PC-3 (cell line): ENCODE measurements around the gene DNM3. TPM values are rescaled to one million over a fixed set of nuclear protein-coding genes. Genes with fewer than 3 reads are reported as not detected.

Experiments
- ATAC-seq: fragments of 200-7000 bp; cut with Tn5 transposase; 2 replicates; pipeline ENCODE4 v1.9.1; 2020; ENCODE audit warnings: mild to moderate bottlenecking, moderate library complexity
- BruUV-seq: library from RNA; stranded (reverse); fragments of 400-500 nt; replicated peaks from 2 replicates; lab custom pipeline; 2021; lab: Mats Ljungman, UMichigan
- CTCF ChIA-PET: fragments of 300-600 bp; sonication (Branson Sonifier 250); formaldehyde crosslinking; loops from one replicate; lab custom pipeline; 2022; ENCODE audit warnings: antibody characterized with exemption; lab: Charles Lee
- POLR2A ChIA-PET: fragments of 300-600 bp; sonication (Branson Sonifier 250); formaldehyde crosslinking; loops from one replicate; lab custom pipeline; 2022; ENCODE audit warnings: antibody characterized with exemption; ENCODE audit not compliant: unreplicated experiment; lab: Charles Lee
- DNase-seq: peaks from one replicate; pipeline ENCODE4 v3.0.0-alpha.2; 2015
- H2AFZ ChIP-seq: fragments of 300-600 bp; sonication (generic); 2 replicates; pipeline ENCODE4 v1.6.0; 2016; ENCODE audit warnings: antibody characterized with exemption, low read length
- H3F3A ChIP-seq: fragments of 300-600 bp; sonication (generic); one replicate; pipeline ENCODE4 v1.6.0; 2017; ENCODE audit warnings: antibody characterized with exemption, low read length, control low read depth, mild to moderate bottlenecking; ENCODE audit not compliant: unreplicated experiment
- H3K27ac ChIP-seq: fragments of 300-600 bp; sonication (generic); 2 replicates; pipeline ENCODE4 v1.5.1; 2016; ENCODE audit warnings: mild to moderate bottlenecking, low read length
- H3K27me3 ChIP-seq: fragments of 300-600 bp; sonication (generic); 2 replicates; pipeline ENCODE4 v1.6.1; 2016; ENCODE audit warnings: low read length, mixed read lengths
- H3K36me3 ChIP-seq: fragments of 300-600 bp; sonication (generic); 2 replicates; pipeline ENCODE4 v1.6.1; 2016; ENCODE audit warnings: low read depth, mixed run types, low read length, mixed read lengths
- H3K4me1 ChIP-seq: fragments of 300-600 bp; sonication (generic); 2 replicates; pipeline ENCODE4 v1.5.1; 2016; ENCODE audit warnings: low read length; ENCODE audit not compliant: insufficient read depth
- H3K4me2 ChIP-seq: fragments of 300-600 bp; sonication (generic); 2 replicates; pipeline ENCODE4 v1.6.0; 2016; ENCODE audit warnings: low read length
- H3K4me3 ChIP-seq: fragments of 300-600 bp; sonication (generic); 2 replicates; pipeline ENCODE4 v1.5.1; 2016; ENCODE audit warnings: mild to moderate bottlenecking, low read length, mixed read lengths
- H3K79me2 ChIP-seq: fragments of 300-600 bp; sonication (generic); 2 replicates; pipeline ENCODE4 v1.6.1; 2017; ENCODE audit warnings: low read length, mixed read lengths
- H3K9ac ChIP-seq: fragments of 300-600 bp; sonication (generic); 2 replicates; pipeline ENCODE4 v1.6.0; 2016; ENCODE audit warnings: mild to moderate bottlenecking, low read length
- H3K9me2 ChIP-seq: fragments of 300-600 bp; sonication (generic); replicated peaks from 2 replicates; pipeline ENCODE4 v1.6.1; 2016; ENCODE audit warnings: mixed run types, low read length, mixed read lengths
- H3K9me3 ChIP-seq: fragments of 300-600 bp; sonication (generic); 2 replicates; pipeline ENCODE4 v1.6.1; 2016; ENCODE audit warnings: low read length, mixed read lengths
- H4K20me1 ChIP-seq: fragments of 300-600 bp; sonication (generic); 2 replicates; pipeline ENCODE4 v1.6.1; 2016; ENCODE audit warnings: low read length, mixed read lengths
- CTCF ChIP-seq: fragments of 300-600 bp; sonication (generic); conservative IDR thresholded peaks from 2 replicates; pipeline ENCODE4 v1.5.1; 2017; ENCODE audit warnings: antibody characterized with exemption, low read depth, mild to moderate bottlenecking, low read length
- EZH2 ChIP-seq: fragments of 300-600 bp; sonication (generic); IDR thresholded peaks from one replicate; pipeline ENCODE4 v1.6.1; 2017; ENCODE audit warnings: antibody characterized with exemption, mild to moderate bottlenecking, low read length; ENCODE audit not compliant: unreplicated experiment
- EZH2phosphoT487 ChIP-seq: fragments of 300-600 bp; sonication (generic); IDR thresholded peaks from 2 replicates; pipeline ENCODE4 v1.6.1; 2018; ENCODE audit warnings: mild to moderate bottlenecking, antibody characterized with exemption, low read length, borderline replicate concordance
- intact Hi-C: fragments of 100-400 bp; cut with micrococcal nuclease; formaldehyde crosslinking; loops from 2 replicates; pipeline ENCODE4 v1.9.0; 2023
- total RNA-seq: library from RNA; depleted of rRNA; stranded (reverse); fragments of >200 nt; gene quantifications from 2 replicates; pipeline ENCODE4 v1.2.3, GENCODE V29; 2014

The DNM3 gene
- total RNA-seq, 1 experiment from 2014 or later = 0.98 TPM

- H3K9me3 ChIP-seq = no peaks in the 10 kb centered on the region
- BruUV-seq = no TSS peak
- H4K20me1 ChIP-seq = no peaks in the 10 kb centered on the region
- ChIA-PET POLR2A (no interaction called here), CTCF (no interaction called here)
- H3K27me3 ChIP-seq = no peaks in the 10 kb centered on the region
- no peak for TF ChIP-seq CTCF
- no peak for TF ChIP-seq EZH2phosphoT487
- no peak for TF ChIP-seq EZH2
- no peak overlapping the region for H2AFZ ChIP-seq
- no peak overlapping the region for H3K4me2 ChIP-seq
- H3K79me2 ChIP-seq = no peaks in the 10 kb centered on the region
- no peaks in the 10 kb centered on the region for H3F3A ChIP-seq
- DNase-seq (no peak), ATAC-seq (no peak)
- H3K27ac ChIP-seq = no peak overlapping the region
- no peak overlapping the region for H3K4me3 ChIP-seq
- 0 out of 2 replicates have a peak, but pooled peaks cover 3% of the 10 kb centered on the region for H3K9me2 ChIP-seq
- H3K4me1 ChIP-seq = no peaks in the 10 kb centered on the region
- intact Hi-C loops = no loop called here
- H3K36me3 ChIP-seq = no peaks in the 10 kb centered on the region
- no peak overlapping the region for H3K9ac ChIP-seq
Observed at GRCh38 chr1:172382990-172383389, 541.7 kb downstream of the DNM3 start.

- Histone ChIP-seq H3K4me1 (no peaks in the 10 kb centered on the region), H3K4me2 (no peak overlapping the region), H3F3A (no peaks in the 10 kb centered on the region), H3K27ac (no peak overlapping the region), H3K9ac (no peak overlapping the region), H3K9me3 (no peaks in the 10 kb centered on the region), H3K27me3 (no peaks in the 10 kb centered on the region), H4K20me1 (no peaks in the 10 kb centered on the region), H2AFZ (no peak overlapping the region), H3K4me3 (no peak overlapping the region), H3K36me3 (no peaks in the 10 kb centered on the region), H3K9me2 (0 out of 2 replicates have a peak, but pooled peaks cover 3% of the 10 kb centered on the region), H3K79me2 (no peaks in the 10 kb centered on the region)
- POLR2A ChIA-PET = no interaction called here
- peak; percentile 18; the same call in 1 of the 2 replicates for ATAC-seq
- DNase-seq = no peak
- BruUV-seq = no TSS peak
- CTCF ChIA-PET = no interaction called here
- intact Hi-C loops = no loop called here
- TF ChIP-seq EZH2 = no peak
- TF ChIP-seq EZH2phosphoT487 = no peak
- no peak for TF ChIP-seq CTCF
Observed at GRCh38 chr1:172383536-172383935, 542.2 kb downstream of the DNM3 start.

- ChIA-PET POLR2A (interaction anchor here (0.5 kb wide), 1 partner anchor 62 kb away, joined by 5 read pairs; no protein-coding TSS in a partner anchor), CTCF (no interaction called here)
- H3K9me3 ChIP-seq = no peaks in the 10 kb centered on the region
- no peaks in the 10 kb centered on the region for H3F3A ChIP-seq
- no peaks in the 10 kb centered on the region for H3K4me1 ChIP-seq
- no peaks in the 10 kb centered on the region for H4K20me1 ChIP-seq
- no peaks in the 10 kb centered on the region for H3K27me3 ChIP-seq
- no peak overlapping the region for H3K9ac ChIP-seq
- no peak overlapping the region for H3K4me2 ChIP-seq
- DNase-seq = no peak
- H2AFZ ChIP-seq = no peak overlapping the region
- no peaks in the 10 kb centered on the region for H3K9me2 ChIP-seq
- no peak overlapping the region for H3K27ac ChIP-seq
- H3K79me2 ChIP-seq = no peaks in the 10 kb centered on the region
- H3K4me3 ChIP-seq = no peak overlapping the region
- H3K36me3 ChIP-seq = no peaks in the 10 kb centered on the region
- BruUV-seq = no TSS peak
- ATAC-seq = no peak
- intact Hi-C loops = no loop called here
- TF ChIP-seq EZH2phosphoT487 (no peak), CTCF (no peak), EZH2 (no peak)
Observed at GRCh38 chr1:172384656-172385055, 543.4 kb downstream of the DNM3 start.
